ENCODE results near the gene EIF6. TPM values are rescaled to one million over a fixed set of nuclear protein-coding genes. Genes with fewer than 3 reads are reported as not detected.

EIF6 gene
- total RNA-seq, 1 experiment from 2014 or later, result 255 TPM

GRCh38 chr20:35301426-35301825 lies 16.9 kb upstream of the EIF6 start:
- H3K9me2 ChIP-seq (ENCODE audit: insufficient read depth), result no peaks in the 10 kb centered on the region
- no peak overlapping the region for H2AFZ ChIP-seq
- no peak for DNase-seq
- no peaks in the 10 kb centered on the region for H4K20me1 ChIP-seq (ENCODE audit: insufficient read depth)
- ChIA-PET POLR2A (ENCODE audit: unreplicated experiment) (no interaction called here), CTCF (no interaction called here)
- peaks cover 48% of the 10 kb centered on the region for H3K4me1 ChIP-seq (replicated peaks; ENCODE audit: insufficient read depth)
- no peaks in the 10 kb centered on the region for H3K36me3 ChIP-seq (ENCODE audit: low read depth)
- no peak overlapping the region for H3K4me3 ChIP-seq
- no peaks in the 10 kb centered on the region for H3K9me3 ChIP-seq (ENCODE audit: insufficient read depth, low read depth)
- H3K27ac ChIP-seq, result no peak overlapping the region
- no peaks in the 10 kb centered on the region for H3K27me3 ChIP-seq (ENCODE audit: insufficient read depth, low read depth)
- H3K4me2 ChIP-seq, result no peak overlapping the region
- H3F3A ChIP-seq (ENCODE audit: insufficient read depth, low read depth), result peaks cover 34% of the 10 kb centered on the region
- intact Hi-C loops (cut with micrococcal nuclease; ENCODE audit: unreplicated experiment), result no loop called here
- H3K79me2 ChIP-seq (ENCODE audit: low read depth), result no peaks in the 10 kb centered on the region
- TF ChIP-seq CTCF (conservative IDR thresholded peaks at IDR 0.05), result no peak
- no peak for TF ChIP-seq EZH2 (IDR thresholded peaks at IDR 0.05; ENCODE audit: low read depth)
- no TSS peak for BruUV-seq (replicated peaks)

- no peaks in the 10 kb centered on the region for H4K20me1 ChIP-seq (ENCODE audit: insufficient read depth)
- H3K79me2 ChIP-seq (ENCODE audit: low read depth), result no peaks in the 10 kb centered on the region
- ChIA-PET CTCF (interaction anchor here (0.7 kb wide), 1 partner anchor 399 kb away, joined by 4 read pairs; no protein-coding TSS in a partner anchor), POLR2A (ENCODE audit: unreplicated experiment) (no interaction called here)
- no peaks in the 10 kb centered on the region for H3K36me3 ChIP-seq (ENCODE audit: low read depth)
- no peaks in the 10 kb centered on the region for H3K9me2 ChIP-seq (ENCODE audit: insufficient read depth)
- H3K9me3 ChIP-seq (ENCODE audit: insufficient read depth, low read depth), result no peaks in the 10 kb centered on the region
- no peak for DNase-seq
- H3K27me3 ChIP-seq (ENCODE audit: insufficient read depth, low read depth), result no peaks in the 10 kb centered on the region
- intact Hi-C loops (cut with micrococcal nuclease; ENCODE audit: unreplicated experiment), result no loop called here
- no peak overlapping the region for H3K27ac ChIP-seq
- H3K4me1 ChIP-seq (replicated peaks; ENCODE audit: insufficient read depth), result peaks cover 42% of the 10 kb centered on the region
- BruUV-seq (replicated peaks), result no TSS peak
- H3K4me3 ChIP-seq, result no peak overlapping the region
- H3K4me2 ChIP-seq, result no peak overlapping the region
- peaks cover 27% of the 10 kb centered on the region for H3F3A ChIP-seq (ENCODE audit: insufficient read depth, low read depth)
- no peak for TF ChIP-seq CTCF (conservative IDR thresholded peaks at IDR 0.05)
- no peak for TF ChIP-seq EZH2 (IDR thresholded peaks at IDR 0.05; ENCODE audit: low read depth)
- H2AFZ ChIP-seq, result no peak overlapping the region
Measured at GRCh38 chr20:35300469-35301262, 16.1 kb upstream of the EIF6 start.

- Histone ChIP-seq H3K4me1 (replicated peaks; ENCODE audit: insufficient read depth) (peaks cover 34% of the 10 kb centered on the region), H3K79me2 (ENCODE audit: low read depth) (no peaks in the 10 kb centered on the region), H3F3A (ENCODE audit: insufficient read depth, low read depth) (peaks cover 22% of the 10 kb centered on the region; the same call in 1 of the 2 replicates), H3K9me2 (ENCODE audit: insufficient read depth) (no peaks in the 10 kb centered on the region), H3K4me2 (no peak overlapping the region), H3K27me3 (ENCODE audit: insufficient read depth, low read depth) (no peaks in the 10 kb centered on the region), H3K36me3 (ENCODE audit: low read depth) (no peaks in the 10 kb centered on the region), H4K20me1 (ENCODE audit: insufficient read depth) (no peaks in the 10 kb centered on the region), H2AFZ (no peak overlapping the region), H3K27ac (no peak overlapping the region), H3K9me3 (ENCODE audit: insufficient read depth, low read depth) (no peaks in the 10 kb centered on the region), H3K4me3 (no peak overlapping the region)
- POLR2A ChIA-PET (ENCODE audit: unreplicated experiment), result no interaction called here
- CTCF ChIA-PET, result interaction anchor here (0.6 kb wide), 2 partner anchors 10 to 377 kb away, joined by 6 to 8 read pairs; no protein-coding TSS in a partner anchor
- no TSS peak for BruUV-seq (replicated peaks)
- TF ChIP-seq CTCF (conservative IDR thresholded peaks at IDR 0.05) (no peak), EZH2 (IDR thresholded peaks at IDR 0.05; ENCODE audit: low read depth) (no peak)
- intact Hi-C loops (cut with micrococcal nuclease; ENCODE audit: unreplicated experiment), result no loop called here
- no peak for DNase-seq
Measured at GRCh38 chr20:35299780-35300179, 15.2 kb upstream of the EIF6 start.

All from PC-9 (cell line).